ENCODE data around the gene MTCL3.

Gene MTCL3

DNA sequence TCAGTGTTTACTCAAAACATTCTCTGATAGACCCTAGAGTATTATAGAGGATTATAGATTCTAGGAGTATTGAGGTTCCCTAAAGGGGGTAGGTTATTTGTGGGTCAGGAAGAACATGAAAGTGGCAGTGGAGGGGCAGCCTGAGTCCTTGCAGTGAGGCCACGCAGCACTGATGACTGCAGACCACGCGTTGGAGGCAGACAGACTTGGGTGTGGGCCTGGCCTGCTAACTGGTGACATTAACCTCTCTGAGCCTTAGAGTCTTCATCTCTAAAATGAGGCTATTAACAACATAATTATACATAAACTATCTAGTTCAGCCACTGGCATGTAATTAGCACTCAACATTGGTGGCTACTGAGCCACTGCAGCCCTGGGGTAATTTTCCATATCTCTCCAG lies 16.1 kb downstream of the MTCL3 start:
- H3K27ac ChIP-seq: no peak overlapping the region
- H3K9me3 ChIP-seq: no peaks in the 10 kb centered on the region
- 80 to 87% (median 81%) methylated on average over 3 of the region's 3 CpGs for WGBS, 4 donors
- no peaks in the 10 kb centered on the region for H3K4me1 ChIP-seq
- H3K36me3 ChIP-seq: no peaks in the 10 kb centered on the region
- no peak for DNase-seq
- ATAC-seq: no peak
- TF ChIP-seq CTCF (IDR thresholded peaks at IDR 0.05) (no peak), POLR2A (IDR thresholded peaks at IDR 0.05) (no peak)
- intact Hi-C loops (cut with DNase I): no loop called here
- H3K4me3 ChIP-seq: no peak overlapping the region
- no peaks in the 10 kb centered on the region for H3K27me3 ChIP-seq

DNA sequence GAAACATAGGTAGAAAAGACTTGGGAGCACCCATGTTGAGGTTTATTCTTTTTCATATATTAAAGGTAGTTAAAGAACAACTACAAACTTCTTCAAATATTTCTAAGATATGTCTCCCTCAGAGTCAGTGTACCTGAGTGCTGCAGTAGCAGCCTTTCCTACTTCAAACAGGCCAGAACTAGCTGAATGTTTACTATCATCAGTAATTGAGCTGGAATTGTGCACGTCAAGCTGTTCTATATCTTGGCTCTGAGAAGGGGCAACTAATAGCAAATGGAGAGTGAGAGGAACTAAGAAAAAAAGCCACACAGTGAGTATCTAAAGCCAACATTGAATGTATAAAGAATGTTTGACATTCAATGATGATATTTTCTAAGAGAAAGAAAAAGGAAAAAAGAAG lies 21.7 kb downstream of the MTCL3 start:
- ATAC-seq (no peak), DNase-seq (no peak)
- Histone ChIP-seq H3K36me3 (no peaks in the 10 kb centered on the region), H3K4me3 (no peak overlapping the region), H3K27ac (no peak overlapping the region), H3K27me3 (no peaks in the 10 kb centered on the region), H3K9me3 (no peaks in the 10 kb centered on the region), H3K4me1 (no peaks in the 10 kb centered on the region)
- intact Hi-C loops (cut with DNase I): no loop called here
- TF ChIP-seq POLR2A (IDR thresholded peaks at IDR 0.05) (no peak), CTCF (IDR thresholded peaks at IDR 0.05) (no peak)
- 60 to 83% (median 71%) methylated on average over 1 of the region's 1 CpG for WGBS, 4 donors

DNA sequence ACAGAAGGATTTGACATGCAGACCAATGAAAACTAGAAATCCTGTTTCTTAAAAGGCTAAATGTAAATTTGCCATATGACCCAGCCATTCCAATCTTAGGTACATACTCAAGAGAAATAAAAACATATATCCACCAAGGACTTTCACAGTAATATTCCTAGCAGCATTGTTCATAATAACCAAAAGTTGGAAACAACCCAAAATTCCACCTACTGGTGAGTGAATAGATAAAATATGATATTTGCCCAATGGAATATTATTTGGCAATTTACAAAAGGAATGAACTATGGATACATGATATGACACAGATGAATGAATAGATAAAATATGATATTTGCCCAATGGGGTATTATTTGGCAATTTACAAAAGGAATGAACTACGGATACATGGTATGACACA lies 22.7 kb downstream of the MTCL3 start:
- WGBS, 4 donors: 90 to 98% (median 95%) methylated on average over 1 of the region's 1 CpG
- no peak for TF ChIP-seq CTCF (IDR thresholded peaks at IDR 0.05)
- no peak for TF ChIP-seq POLR2A (IDR thresholded peaks at IDR 0.05)
- Histone ChIP-seq H3K9me3 (no peaks in the 10 kb centered on the region), H3K36me3 (no peaks in the 10 kb centered on the region), H3K4me1 (no peaks in the 10 kb centered on the region), H3K27me3 (no peaks in the 10 kb centered on the region), H3K4me3 (no peak overlapping the region), H3K27ac (no peak overlapping the region)
- ATAC-seq (no peak), DNase-seq (no peak)
- intact Hi-C loops (cut with DNase I): no loop called here

DNA sequence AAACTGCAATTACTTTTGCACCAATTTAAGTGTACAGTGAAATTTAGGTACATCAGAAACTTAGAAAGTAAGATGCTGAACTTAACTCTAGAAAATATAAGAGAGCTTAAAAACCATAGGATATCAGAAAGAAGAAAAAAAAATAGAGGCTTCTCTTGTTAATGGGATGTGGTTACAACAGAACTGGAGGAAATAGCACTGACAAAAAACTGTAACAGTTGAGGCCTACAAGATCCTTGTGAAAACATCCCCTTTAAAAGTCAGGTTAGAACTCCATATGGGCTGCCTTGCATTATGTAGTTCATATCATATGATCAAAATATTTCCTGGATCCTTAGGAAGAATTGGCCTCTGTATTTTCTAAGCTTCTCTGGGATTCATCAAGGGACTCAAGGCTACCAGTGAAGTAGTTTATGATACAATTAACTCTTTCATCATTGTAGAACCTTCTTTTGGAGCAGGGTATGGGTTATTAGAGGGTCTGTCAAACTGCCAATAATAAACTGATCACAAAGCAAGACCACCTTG lies 24.8 kb downstream of the MTCL3 start:
- Histone ChIP-seq H3K4me3 (no peak overlapping the region), H3K36me3 (no peaks in the 10 kb centered on the region), H3K9me3 (peaks cover 0 to 11% (median 0%) of the 10 kb centered on the region in 12 donors), H3K27ac (no peak overlapping the region), H3K27me3 (no peaks in the 10 kb centered on the region), H3K4me1 (no peaks in the 10 kb centered on the region)
- no peak for DNase-seq
- intact Hi-C loops (cut with DNase I): no loop called here
- ATAC-seq: no peak
- TF ChIP-seq POLR2A (IDR thresholded peaks at IDR 0.05) (no peak), CTCF (IDR thresholded peaks at IDR 0.05) (no peak)

Data from heart left ventricle (tissue), 16 donors.